HG03469 (cell line): ENCODE data around the gene RALGPS1.

Source experiments
- ATAC-seq: cut with Tn5 transposase; IDR thresholded peaks from one replicate; pipeline ENCODE4 v1.9.1; 2021; ENCODE audit warnings: mild to moderate bottlenecking, moderate library complexity, moderate number of reproducible peaks; ENCODE audit not compliant: unreplicated experiment

RALGPS1 gene

DNA sequence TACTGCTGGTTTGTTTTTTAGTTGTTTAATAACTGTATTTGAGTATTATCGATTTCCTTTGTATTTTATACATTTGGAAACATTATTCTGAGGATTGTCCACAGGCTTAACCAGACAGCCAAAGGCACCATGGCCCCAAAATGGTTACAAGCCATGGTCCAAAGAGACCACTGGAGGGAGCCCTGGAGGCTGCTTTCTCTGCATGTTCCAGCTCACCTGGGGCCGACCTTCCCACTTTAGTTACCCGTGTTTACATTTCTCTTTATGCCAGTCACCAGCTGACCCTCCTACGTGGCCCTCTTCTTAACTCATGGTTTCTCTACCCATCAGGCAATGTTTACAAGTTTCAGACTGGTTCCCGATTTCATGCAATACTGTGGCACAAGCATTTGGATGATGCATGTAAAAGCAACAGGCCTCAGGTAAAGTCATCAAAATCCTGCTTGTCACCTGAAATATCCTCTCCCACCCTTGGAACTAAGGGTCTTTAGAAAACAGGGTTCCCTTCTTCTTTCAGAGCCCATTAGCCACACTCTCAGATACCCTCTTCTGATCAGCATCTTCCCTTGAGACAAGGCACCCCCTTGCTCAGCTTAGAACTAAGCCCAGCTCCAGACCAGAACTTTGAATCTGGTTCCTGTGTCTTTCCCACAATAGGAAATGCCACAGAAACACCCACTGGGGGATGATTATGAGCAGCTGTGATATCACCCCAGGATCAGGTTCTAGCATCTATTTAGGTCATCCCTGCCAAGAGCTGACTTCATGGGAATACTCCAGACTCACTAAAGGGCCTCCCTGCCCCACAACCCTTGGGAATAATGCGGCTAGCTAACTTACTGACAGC is 300.1 kb downstream of the RALGPS1 start:
- no peak for ATAC-seq

DNA sequence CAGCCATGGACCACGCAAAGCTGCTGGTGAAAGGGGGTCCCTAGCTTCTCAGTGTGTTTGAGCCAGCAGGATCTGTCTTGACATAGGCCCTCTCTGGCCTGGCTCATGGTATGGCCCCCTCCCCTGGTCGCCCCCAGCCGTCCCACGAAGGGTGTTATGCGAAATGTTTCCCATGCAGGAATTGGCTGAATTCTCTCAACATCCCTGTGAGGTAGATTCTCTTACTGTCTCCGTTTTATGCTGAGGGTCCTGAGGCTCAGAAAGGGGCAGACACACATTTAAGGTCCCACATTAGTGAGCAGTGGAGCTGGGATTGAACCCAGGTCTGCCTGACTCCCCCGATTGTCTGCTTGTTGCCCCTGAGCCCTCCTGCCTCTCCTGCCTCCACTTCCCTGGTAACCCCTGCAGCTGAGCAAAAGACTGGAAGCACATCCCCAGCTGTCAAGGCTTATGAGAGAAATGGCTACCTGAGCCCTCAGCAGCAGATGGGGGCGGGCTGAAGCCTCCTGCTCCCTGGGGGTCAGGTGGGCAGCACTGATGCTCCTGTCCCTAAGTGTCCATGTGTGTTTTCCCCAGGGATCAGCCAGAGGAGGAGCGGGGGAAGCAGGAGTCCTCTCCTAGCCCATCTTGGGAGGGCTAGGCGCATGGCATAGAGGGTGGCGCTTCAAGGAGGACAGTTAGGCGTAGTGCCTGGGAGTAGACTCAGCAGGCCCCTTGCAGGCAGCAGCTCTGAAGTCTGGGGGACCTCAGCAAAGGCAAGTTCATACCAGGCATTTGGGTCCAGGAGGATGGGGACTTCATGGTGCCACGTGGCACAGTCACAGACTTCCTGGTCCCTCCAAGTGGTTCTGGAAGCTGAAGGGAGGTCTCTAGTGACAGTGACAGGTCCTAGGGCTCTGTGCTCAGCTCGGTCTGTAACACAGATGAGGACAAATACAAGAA is 301.0 kb downstream of the RALGPS1 start:
- no peak for ATAC-seq

DNA sequence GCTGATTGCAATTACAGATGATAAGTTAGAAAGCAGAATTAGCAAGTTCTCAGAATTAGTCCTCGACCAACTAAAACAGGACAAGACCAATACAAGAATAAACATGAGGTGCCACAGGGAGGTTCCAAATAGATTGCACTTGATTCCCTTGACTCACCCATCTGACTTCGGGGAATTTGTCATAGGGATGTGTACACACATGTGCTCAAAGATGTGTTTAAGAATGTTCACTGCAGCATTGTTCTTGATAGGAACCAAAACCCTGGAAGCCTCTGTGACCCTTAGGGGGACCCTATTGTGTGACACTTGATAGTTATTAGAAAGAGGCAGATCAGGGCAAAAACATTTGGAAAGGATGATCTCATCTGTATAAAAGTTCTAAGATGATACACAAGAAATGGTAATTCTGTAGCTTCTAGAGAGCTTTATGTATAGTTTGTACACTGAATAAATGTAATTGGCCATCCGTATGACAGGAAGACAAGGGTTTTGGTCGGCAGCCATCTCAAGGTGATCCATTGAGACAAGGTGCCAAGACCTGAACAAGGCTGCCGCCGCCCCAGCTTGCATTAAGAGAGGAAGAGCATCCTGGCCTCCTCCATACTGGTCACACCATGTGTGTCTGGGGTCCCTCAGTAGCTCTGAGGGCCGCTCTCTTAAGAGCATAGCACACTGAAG is 301.8 kb downstream of the RALGPS1 start:
- no peak for ATAC-seq

DNA sequence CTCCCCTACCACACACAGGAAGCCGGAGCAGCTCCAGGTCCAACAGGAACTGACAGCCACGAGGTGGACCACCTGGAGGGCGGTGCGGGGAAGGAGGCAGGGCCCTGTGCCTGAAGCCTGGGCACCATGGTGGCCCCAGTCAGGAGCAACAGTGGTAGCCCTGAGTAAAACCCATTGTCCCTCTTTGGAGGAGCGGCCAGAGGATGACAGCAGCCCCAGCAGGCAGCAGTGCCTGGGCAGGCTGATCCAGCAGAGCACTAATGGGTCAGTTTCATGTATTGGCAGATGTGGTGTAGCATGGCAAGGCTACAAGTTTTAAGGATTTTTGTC is 302.3 kb downstream of the RALGPS1 start:
- ATAC-seq: no peak

DNA sequence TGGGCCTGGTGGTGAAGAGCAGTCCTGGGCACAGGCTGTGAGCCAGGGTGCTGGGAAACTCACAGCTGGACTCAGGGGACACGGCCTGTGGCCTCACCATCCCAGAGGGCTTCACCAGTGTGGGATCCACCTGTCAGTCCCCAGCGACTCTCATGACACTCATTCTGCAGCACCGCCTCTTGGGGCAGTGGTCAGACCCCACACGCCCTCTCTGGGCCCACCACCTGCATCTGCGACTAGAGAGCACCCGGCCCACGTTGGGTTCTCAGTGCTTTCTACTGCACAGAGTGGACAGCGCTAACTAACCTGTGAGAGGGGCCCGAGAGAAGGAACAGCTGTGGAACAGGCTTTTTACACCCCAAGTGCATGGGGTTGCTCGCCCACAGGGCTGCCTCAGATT is 304.2 kb downstream of the RALGPS1 start:
- no peak for ATAC-seq

DNA sequence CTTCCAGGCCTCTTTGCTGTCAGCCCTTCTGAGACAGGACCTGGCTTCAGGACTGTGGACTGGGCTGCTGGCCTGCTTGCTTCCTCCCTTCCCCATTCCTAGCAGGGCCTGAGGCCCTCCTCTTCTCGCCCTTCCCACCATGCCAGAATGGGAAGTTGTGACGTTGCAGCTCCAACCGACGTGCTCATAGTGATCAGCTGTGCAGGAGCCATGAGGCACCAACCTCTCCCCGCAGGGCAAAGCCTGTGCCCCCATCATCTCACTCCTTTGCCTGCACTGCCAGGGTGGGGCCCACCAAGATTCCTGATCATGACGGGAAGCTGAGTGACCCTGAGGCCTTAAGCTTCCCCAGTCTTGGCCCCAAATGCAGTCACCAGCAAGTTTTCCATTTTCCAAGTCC is 304.9 kb downstream of the RALGPS1 start:
- ATAC-seq: no peak

DNA sequence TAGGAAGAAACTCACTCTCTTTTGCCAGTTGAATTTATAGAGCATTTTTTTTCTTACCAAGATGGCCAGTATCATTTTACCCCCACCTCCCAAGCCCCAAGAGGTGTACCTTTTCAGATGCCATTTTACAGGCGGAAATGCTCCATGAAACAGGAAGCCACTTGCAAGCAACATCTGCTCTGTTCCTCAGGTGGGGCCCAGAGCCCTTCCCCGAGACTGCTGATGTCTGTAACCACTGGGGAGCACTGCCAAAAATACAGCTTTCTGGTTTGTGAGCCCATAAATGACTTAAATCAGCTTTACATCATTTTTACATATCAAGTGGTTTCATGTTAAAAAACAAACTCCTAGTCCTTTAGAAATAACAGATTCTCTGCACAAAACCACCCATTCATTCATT is 307.1 kb downstream of the RALGPS1 start:
- ATAC-seq: no peak

DNA sequence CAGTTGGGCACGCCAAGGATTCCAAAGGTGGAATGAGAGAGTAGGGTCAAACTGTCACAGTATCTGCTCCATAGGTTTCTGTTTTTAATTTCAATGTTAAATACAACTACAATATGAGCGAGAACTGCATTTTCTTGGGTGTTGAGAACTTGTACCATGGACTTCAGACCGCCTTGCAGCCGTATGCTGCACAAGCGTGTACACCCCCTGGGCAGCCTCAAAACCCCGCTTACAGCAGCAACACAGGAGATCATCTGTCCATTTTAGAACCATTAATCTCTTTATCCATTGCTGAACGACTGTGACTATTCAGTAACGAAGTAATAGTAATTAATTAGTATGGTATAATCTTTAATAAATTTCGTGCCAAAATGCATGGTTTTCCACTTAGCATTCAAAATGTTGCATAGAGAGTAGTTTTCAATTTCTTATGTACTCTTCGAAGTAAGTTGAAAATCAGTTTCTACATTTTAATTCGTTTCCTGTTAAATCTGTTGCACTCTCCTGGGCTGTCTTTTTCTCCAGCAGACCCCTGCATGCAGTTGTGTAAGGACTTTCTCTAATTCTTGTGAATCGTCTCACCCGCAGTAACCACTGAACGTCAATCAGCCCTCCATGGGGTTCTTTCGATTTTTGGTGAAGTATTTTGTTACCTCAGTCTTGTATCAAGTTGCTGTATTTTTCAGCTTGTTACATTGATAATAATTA is 308.0 kb downstream of the RALGPS1 start:
- no peak for ATAC-seq

DNA sequence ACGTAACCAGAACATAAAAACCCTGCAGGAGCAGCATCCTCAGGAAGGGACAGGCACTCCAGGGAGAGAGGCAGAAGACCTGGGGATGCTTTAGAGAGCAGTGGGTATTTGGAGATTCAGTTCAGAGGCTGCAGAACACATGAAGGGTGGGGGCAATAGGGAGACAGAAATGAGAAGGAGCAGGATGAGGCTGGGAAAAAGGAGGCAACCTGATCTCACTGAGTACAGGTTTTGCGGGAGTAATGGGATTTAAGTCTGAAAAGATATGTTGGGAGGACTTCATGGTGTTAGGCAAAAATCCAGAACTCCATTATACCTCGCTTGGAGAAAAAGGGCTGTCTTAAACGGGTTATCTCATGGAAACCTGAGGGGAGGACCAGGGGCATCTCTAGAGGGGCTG is 308.7 kb downstream of the RALGPS1 start:
- no peak for ATAC-seq

DNA sequence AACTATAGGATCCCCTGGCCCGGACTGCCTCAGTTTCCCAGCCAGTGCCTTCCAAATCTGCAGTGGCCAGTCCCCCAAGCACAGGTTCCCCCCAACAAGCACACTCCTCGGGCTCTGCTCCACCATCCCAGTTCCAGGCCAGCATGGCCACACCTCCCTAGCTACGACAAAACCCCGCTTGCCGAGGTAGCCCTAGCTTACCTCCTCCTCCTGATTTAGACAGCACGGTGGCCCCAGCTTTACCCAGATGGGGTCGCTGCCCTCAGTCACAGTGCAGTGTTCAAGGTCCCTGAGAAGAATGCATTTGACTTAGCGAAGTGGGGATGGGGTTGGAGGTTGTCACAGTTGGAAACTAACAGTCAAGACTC is 309.2 kb downstream of the RALGPS1 start:
- ATAC-seq: no peak

DNA sequence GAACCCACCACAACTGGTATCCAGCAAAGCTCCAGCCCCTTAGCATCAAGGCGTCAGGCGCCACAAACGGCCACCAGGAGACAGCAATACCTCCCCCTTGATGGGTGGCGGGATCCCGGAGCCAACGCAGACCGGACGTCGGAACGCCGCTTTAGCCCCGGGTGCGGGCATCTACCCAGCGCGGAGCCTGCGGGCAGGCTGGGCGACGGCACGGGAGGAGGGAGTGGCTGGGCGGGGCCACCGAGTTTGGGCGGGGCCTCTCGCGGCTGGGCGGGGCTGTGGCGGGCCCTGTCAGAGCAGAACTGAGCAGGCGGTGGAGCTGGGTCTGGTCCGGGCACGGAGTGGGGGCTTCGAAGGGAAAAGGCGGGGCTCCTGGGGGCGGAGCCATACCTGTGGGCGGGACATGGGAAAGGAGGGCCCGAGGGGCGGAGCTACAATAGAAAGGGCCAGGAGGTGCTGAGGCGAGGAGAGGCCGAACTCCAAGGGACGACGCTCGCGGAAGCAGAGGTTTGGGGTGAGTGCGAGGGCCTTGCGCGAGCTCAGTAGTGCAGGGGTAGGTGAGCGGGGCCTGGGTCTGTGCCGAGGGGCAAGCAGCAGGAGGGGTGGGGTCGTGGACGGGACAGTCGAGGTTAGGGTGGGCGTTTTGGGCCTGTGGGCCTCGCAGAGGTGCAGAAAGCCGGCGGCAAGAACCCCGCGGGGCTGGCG is 309.7 kb downstream of the RALGPS1 start:
- ATAC-seq: peak; percentile 37

DNA sequence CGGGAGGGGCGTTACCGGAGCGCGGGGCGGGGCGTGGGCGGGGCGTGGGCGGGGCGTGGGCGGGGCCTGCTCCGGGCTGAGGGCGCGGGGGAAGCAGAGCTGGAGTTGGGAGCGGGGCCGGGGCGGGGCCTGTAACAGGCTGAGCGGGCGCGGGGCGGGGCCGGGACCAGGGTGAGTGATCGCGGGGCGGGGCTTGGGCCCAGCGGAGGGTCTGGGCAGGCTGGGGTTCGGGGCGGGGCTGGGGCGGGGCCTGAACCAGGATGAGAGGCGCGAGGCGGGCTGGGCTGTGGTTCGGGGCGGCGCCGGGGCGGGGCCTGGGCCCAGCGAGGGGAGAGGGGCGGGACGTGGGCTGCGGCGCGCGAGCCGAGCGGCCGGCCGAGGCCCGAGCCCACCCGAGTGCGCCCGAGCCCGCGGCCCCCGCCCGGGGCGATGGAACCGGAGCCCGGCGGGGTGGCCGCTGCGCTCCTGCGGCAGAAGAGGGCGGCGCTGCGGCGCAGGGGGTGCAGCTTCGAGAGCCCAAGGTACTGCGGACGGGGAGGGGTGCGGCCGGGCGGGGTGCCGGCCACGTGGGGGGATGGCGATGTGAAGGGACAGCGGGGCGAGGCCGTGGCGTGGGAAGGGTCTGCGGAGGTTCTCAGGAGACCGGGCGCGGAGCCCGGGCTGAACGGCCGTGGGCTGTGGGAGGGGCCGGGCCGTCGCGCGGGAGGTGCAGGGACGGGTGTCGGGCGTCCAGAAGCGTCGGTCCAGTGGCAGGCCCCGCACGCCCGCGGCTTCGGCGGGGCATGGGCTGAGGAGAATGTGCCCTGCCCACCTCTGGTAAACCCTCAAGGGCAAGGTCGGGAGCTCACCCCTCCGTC is 310.5 kb downstream of the RALGPS1 start:
- ATAC-seq: no peak

DNA sequence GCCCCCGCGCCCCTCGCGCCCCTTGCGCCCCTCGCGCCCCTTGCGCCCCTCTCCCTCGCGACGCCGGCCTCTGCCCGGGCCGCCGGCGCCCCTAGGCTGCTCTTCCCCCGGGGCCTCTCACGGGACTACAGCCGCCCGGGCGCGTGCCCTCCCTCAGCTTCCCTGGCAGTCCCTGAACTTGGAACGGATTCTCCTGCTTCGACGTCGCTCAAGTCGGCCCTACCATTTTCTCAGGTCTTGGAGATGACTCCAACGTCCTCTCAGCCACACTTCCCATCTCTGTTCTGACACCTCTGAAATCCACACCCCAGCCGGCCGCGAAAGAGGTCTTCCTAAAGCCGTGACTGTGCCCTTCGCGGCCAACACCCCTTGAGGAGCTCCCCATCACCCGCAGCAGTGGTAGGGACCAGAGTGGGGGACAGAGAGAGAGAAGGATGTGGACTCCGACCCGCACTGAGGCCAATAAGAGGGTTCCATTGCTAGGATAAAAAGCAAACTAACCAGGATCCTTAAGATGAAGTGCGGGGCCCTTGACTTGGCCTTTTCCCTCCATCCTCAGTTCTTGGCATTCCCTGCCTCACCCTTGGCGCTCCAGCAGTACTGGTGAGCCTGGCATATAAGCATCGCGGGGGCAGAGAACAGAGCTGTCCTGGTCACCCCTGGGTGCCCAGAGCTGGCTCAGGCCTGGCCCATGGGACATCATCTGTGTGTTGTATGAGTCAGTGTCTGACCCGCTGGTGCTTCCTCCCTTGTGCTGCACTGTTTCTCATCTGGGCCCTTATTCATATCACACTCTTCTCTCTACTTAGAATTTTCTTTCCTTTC is 311.4 kb downstream of the RALGPS1 start:
- no peak for ATAC-seq

DNA sequence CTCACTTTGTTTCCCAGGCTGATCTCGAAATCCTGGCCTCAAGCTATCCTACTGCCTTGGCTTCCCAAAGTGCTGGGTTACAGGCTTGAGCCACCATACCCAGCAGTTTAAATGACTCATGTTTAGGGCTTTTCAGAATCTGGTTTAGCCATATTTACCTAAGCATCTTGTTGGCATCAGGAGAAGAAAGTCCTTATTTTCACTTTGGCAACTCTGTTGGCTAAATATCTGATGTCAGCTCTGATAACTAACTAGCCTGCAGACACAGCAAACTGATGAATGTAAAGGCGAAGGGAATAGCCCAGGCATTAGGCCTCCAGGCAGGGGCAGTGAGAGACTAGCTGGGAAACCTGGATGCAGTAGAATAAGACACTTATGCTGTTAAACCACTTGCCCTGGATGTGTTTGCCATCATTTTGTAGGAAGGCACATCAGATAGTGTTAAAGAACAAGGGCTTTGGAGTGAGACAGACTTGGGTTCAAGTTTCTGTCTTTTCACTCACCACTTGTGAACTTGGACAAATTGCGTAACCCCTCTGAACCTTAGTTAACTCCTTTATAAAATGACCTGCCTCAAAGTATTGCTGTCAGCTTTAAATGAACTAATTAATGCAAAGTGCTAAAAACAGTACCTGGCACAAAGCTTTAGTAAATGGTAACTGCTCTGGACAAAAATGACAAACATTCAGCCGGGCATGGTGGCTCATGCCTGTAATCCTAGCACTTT is 315.3 kb downstream of the RALGPS1 start:
- ATAC-seq: no peak

DNA sequence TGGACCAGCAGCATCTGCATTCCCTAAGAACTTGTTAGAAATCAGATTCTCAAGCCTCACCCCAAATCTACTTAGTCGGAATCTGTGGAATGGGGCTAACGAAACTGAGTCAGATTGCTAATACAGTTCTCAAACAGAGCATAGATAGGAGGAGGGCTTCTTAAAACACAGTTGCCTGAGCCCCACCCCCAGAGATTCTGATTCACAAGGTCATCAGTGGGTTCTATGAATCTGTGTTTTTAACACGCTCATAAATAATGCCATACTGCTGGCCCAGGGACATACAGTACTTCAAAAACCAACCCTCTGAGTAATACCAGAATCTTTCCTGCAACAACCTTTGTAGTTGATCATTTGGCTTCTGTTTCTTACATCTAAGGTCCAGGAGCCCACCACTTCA is 317.1 kb downstream of the RALGPS1 start:
- ATAC-seq: no peak

DNA sequence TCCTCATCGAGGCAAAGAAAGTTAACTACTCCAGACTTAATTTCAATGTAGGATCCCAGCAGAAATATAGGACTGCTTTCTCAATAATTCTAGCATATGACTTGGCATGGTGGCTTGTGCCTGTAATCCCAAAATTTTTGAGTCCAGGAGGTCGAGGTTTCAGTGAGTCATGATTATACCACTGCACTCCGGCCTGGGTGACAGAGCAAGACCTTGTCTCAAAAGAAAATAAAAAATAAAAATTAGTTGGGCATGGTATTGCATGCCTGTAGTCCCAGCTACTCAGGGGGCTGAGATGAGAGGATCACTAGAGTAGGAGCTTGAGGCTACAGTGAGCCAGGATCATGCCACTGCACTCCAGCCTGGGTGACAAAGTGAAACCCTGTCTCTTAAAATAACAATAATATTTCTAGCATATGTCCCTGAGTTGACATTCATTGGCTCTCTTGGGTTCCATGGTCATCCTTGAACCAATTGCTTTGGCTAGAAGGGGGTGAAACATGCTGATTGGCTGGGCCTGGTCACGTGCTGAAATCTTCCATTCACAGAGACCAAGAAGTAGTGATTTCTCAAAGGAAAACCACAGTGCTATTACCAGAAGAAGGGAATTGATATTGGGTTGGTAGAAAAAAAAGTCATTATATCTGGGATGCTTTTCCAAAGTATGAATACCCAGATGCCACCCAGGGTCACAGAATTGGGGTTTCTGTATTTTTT is 318.4 kb downstream of the RALGPS1 start:
- ATAC-seq: no peak

DNA sequence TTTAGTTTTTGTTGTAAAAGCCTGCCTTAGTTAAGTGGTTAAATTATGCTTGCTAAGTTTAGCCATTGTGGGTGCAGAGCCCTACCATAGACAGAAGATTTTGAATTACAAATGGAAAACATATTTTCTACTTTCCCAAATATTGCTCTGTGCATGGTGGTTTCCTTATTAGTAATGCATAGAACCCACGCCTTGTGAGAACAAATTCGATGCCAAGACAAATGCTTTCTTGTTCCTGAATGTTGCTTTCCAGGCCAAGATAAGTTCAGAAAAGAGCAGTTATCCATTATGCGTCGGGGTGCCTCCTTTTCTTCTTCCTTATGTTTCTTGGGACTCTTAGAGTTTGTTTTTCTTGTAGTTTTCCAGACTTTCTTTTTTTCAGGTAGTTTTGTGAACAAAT is 319.0 kb downstream of the RALGPS1 start:
- no peak for ATAC-seq
